A549 (cell line): Measurements from ENCODE around the gene FKBP6. TPM values are rescaled to one million over a fixed set of nuclear protein-coding genes. Genes with fewer than 3 reads are reported as not detected.

ENCODE experiments used
- ATAC-seq, 2 experiments: fragments of 200-7000 bp in 1 of 2; fragments of >200 bp in 1 of 2; cut with Nextera tagmentation in 1 of 2; cut with Tn5 transposase in 1 of 2; 3 replicates each; pipeline versions ENCODE4 v1.8.0 to v1.9.1; 2018 to 2020; ENCODE audit warnings: mild to moderate bottlenecking in 1 of 2, moderate library complexity in 1 of 2
- CTCF ChIA-PET: fragments of 300-600 bp; sonication (Branson Sonifier 250); formaldehyde crosslinking; extraction: SDS; loops from one replicate; lab custom pipeline; 2021; ENCODE audit warnings: antibody characterized with exemption, inconsistent platforms; lab: Yijun Ruan, JAX
- POLR2A ChIA-PET: fragments of 350-600 bp; formaldehyde crosslinking; extraction: SDS; loops from one replicate; lab custom pipeline; 2021; ENCODE audit warnings: antibody characterized with exemption, inconsistent platforms; lab: Yijun Ruan, JAX
- DNase-seq, 2 experiments: peaks; one replicate each; pipeline versions ENCODE4 v3.0.0 to v3.0.0-alpha.2; 2011 to 2016; ENCODE audit warnings: low read depth in 1 of 2, low spot score in 1 of 2
- FAIRE-seq: peaks from 2 replicates; lab custom pipeline; 2011; peaks lifted over from hg19 to GRCh38; lab: Jason Lieb, UNC
- H3K27ac ChIP-seq, 2 experiments: fragments of >200 bp; sonication (Bioruptor Twin); formaldehyde crosslinking; 3 replicates each; pipeline ENCODE4 v1.5.1; 2016 to 2017
- H3K4me1 ChIP-seq: fragments of >200 bp; sonication (Bioruptor Twin); formaldehyde crosslinking; 3 replicates; pipeline ENCODE4 v1.6.1; 2016
- H3K4me2 ChIP-seq: fragments of >200 bp; sonication (Bioruptor Twin); formaldehyde crosslinking; 3 replicates; pipeline ENCODE4 v1.6.1; 2016
- H3K4me3 ChIP-seq: fragments of >200 bp; sonication (Bioruptor Twin); formaldehyde crosslinking; 3 replicates; pipeline ENCODE4 v1.5.1; 2016
- H3K9me3 ChIP-seq: fragments of >200 bp; sonication (Bioruptor Twin); formaldehyde crosslinking; 3 replicates; pipeline ENCODE4 v1.6.1; 2016
- BHLHE40 ChIP-seq: IDR thresholded peaks from 2 replicates; pipeline ENCODE4 v1.6.1; 2012; ENCODE audit warnings: low read depth, low read length, inconsistent platforms
- CHD2 ChIP-seq: fragments of 150-350 bp; IDR thresholded peaks from 2 replicates; pipeline ENCODE4 v1.6.1; 2014; ENCODE audit warnings: low read length; ENCODE audit not compliant: partially characterized antibody
- EHF ChIP-seq: fragments of 250-450 bp; sonication (Bioruptor Pico); IDR thresholded peaks from 2 replicates; pipeline ENCODE4 v1.5.0; 2020; ENCODE audit warnings: mild to moderate bottlenecking
- EHMT2 ChIP-seq: fragments of 200-600 bp; sonication (generic); IDR thresholded peaks from 2 replicates; pipeline ENCODE4 v1.6.1; 2016; ENCODE audit warnings: antibody characterized with exemption, low read depth, mild to moderate bottlenecking, moderate library complexity
- ELK1 ChIP-seq: fragments of 150-350 bp; IDR thresholded peaks from 2 replicates; pipeline ENCODE4 v1.6.1; 2014; ENCODE audit warnings: low read depth, mild to moderate bottlenecking, low read length
- ESRRA ChIP-seq: fragments of 150-350 bp; IDR thresholded peaks from 2 replicates; pipeline ENCODE4 v1.6.1; 2014; ENCODE audit warnings: mild to moderate bottlenecking, low read length, borderline replicate concordance
- HDAC2 ChIP-seq: fragments of 200-600 bp; sonication (generic); IDR thresholded peaks from 2 replicates; pipeline ENCODE4 v1.6.1; 2016
- HES2 ChIP-seq: fragments of >200 bp; sonication (Bioruptor Twin); formaldehyde crosslinking; IDR thresholded peaks from 2 replicates; pipeline ENCODE4 v1.6.1; 2016
- HOXA7 ChIP-seq: fragments of 250-450 bp; sonication (Bioruptor Pico); IDR thresholded peaks from 2 replicates; pipeline ENCODE4 v1.5.0; 2020; ENCODE audit warnings: mild to moderate bottlenecking, moderate library complexity
- HOXB13 ChIP-seq: fragments of 250-450 bp; sonication (Bioruptor Pico); IDR thresholded peaks from 2 replicates; pipeline ENCODE4 v1.5.0; 2020; ENCODE audit warnings: low read depth, mild to moderate bottlenecking, moderate library complexity
- JUN ChIP-seq, 2 experiments: fragments of >200 bp; sonication (Bioruptor Twin); formaldehyde crosslinking; IDR thresholded peaks; 2 replicates in 1 of 2; 3 replicates in 1 of 2; pipeline ENCODE4 v1.6.1; 2016 to 2017
- JUNB ChIP-seq: fragments of >200 bp; sonication (Bioruptor Twin); formaldehyde crosslinking; IDR thresholded peaks from 2 replicates; pipeline ENCODE4 v1.6.1; 2016
- MAFK ChIP-seq: fragments of 450-650 bp; IDR thresholded peaks from 2 replicates; pipeline ENCODE4 v1.6.1; 2014; ENCODE audit not compliant: partially characterized antibody
- MAX ChIP-seq: IDR thresholded peaks from 2 replicates; pipeline ENCODE4 v1.6.1; 2012
- MAZ ChIP-seq: fragments of 150-350 bp; IDR thresholded peaks from 2 replicates; pipeline ENCODE4 v1.6.1; 2014; ENCODE audit warnings: antibody characterized with exemption, low read depth, low read length, borderline replicate concordance
- MYC ChIP-seq: IDR thresholded peaks from 2 replicates; pipeline ENCODE4 v1.6.1; 2012; ENCODE audit warnings: mild to moderate bottlenecking, inconsistent platforms, low read length, improper control_type of control experiment, borderline replicate concordance
- NFE2L2 ChIP-seq: fragments of 150-350 bp; conservative IDR thresholded peaks from 2 replicates; pipeline ENCODE4 v1.6.1; 2014; ENCODE audit warnings: low read length
- ZC3H11A ChIP-seq: fragments of 450-650 bp; IDR thresholded peaks from 2 replicates; pipeline ENCODE4 v1.6.1; 2014; ENCODE audit warnings: antibody characterized with exemption, mild to moderate bottlenecking
- ZSCAN20 ChIP-seq: fragments of 250-450 bp; sonication (Bioruptor Pico); IDR thresholded peaks from 2 replicates; pipeline ENCODE4 v1.8.0; 2022; ENCODE audit warnings: mild to moderate bottlenecking, moderate library complexity
- WGBS: methylation state at CpG from one replicate; pipeline ENCODE4 v1.1.6; 2017; ENCODE audit errors: missing lambda C conversion rate; 5-methylcytosine and 5-hydroxymethylcytosine counted together
- polyA plus RNA-seq, 4 experiments: library from polyadenylated mRNA; depleted of rRNA in 3 of 4; stranded (reverse); fragments of >200 nt; fragmentation: RNase III in 1 of 4; extraction: RNeasy Plus Mini Kit Qiagen cat#74134 plus additional on column Dnase treatment in 1 of 4; gene quantifications; 2 replicates in 3 of 4; 3 replicates in 1 of 4; pipeline ENCODE4 v1.2.3, GENCODE V29; 2011 to 2017

The FKBP6 gene
- polyA plus RNA-seq, 2 of the 4 experiments (the other 2 are of a cell fraction) = 0.04 TPM; not detected in 1

- TF ChIP-seq HES2 (no peak), ELK1 (no peak), MAFK (peak; percentile 36), HOXA7 (no peak), HDAC2 (no peak), CHD2 (no peak)
- ATAC-seq (peak; percentile 26 to 53; a peak in 3 of 6 replicates), FAIRE-seq (no peak), DNase-seq (no peak)
- H3K27ac ChIP-seq = no peak overlapping the region
- POLR2A ChIA-PET = no interaction called here
- WGBS = 81% methylated on average over 11 of the region's 11 CpGs
- H3K9me3 ChIP-seq = no peaks in the 10 kb centered on the region
- no peaks in the 10 kb centered on the region for H3K4me1 ChIP-seq
- H3K4me3 ChIP-seq = no peak overlapping the region
- H3K4me2 ChIP-seq = no peak overlapping the region
- CTCF ChIA-PET = interaction anchor here (1.1 to 1.5 kb wide), 3 partner anchors 11 to 122 kb away, joined by 3 to 4 read pairs (median 3); no protein-coding TSS in a partner anchor
These were observed 2.1 kb downstream of the FKBP6 start for GRCh38 chr7:73329861-73330581.

GRCh38 chr7:73330772-73331171 is 2.8 kb downstream of the FKBP6 start:
- ChIA-PET CTCF (interaction anchor here (1.1 to 1.5 kb wide), 2 partner anchors 10 to 121 kb away, joined by 3 to 4 read pairs; no protein-coding TSS in a partner anchor), POLR2A (no interaction called here)
- WGBS = 45% methylated on average over 6 of the region's 6 CpGs
- ATAC-seq (peak in 1 of 2 experiments; percentile 20; a peak in 2 of 6 replicates), FAIRE-seq (no peak)
- Histone ChIP-seq H3K4me3 (no peak overlapping the region), H3K27ac (no peak overlapping the region), H3K4me2 (no peak overlapping the region)
- TF ChIP-seq JUN (IDR thresholded peaks at IDR 0.05) (no peak), MAX (no peak), MAZ (no peak), ESRRA (no peak), MAFK (no peak), EHMT2 (no peak), NFE2L2 (no peak), BHLHE40 (no peak)
- TF ChIP-seq, all 56 proteins: peak for 0
- Histone ChIP-seq H3K4me1 (no peaks in the 10 kb centered on the region), H3K9me3 (no peaks in the 10 kb centered on the region)
- DNase-seq = no peak

- Histone ChIP-seq H3K4me3 (no peak overlapping the region), H3K27ac (no peak overlapping the region), H3K9me3 (no peaks in the 10 kb centered on the region), H3K4me1 (no peaks in the 10 kb centered on the region), H3K4me2 (no peak overlapping the region)
- FAIRE-seq (no peak), DNase-seq (no peak), ATAC-seq (no peak)
- ChIA-PET CTCF (interaction anchor here (1.1 to 5.2 kb wide), 5 partner anchors 7 to 119 kb away, joined by 3 to 45 read pairs (median 8); no protein-coding TSS in a partner anchor), POLR2A (no interaction called here)
- TF ChIP-seq ZC3H11A (no peak), HOXB13 (CRISPR knock-in tag) (no peak), ZSCAN20 (CRISPR knock-in tag) (no peak), MYC (no peak), EHF (CRISPR knock-in tag) (no peak), CHD2 (no peak), ESRRA (no peak), JUNB (no peak)
- WGBS = 29% methylated on average over 6 of the region's 6 CpGs
These were observed 4.5 kb downstream of the FKBP6 start for GRCh38 chr7:73332447-73332846.
